ENCODE data around the gene PLEKHA5.

DNA sequence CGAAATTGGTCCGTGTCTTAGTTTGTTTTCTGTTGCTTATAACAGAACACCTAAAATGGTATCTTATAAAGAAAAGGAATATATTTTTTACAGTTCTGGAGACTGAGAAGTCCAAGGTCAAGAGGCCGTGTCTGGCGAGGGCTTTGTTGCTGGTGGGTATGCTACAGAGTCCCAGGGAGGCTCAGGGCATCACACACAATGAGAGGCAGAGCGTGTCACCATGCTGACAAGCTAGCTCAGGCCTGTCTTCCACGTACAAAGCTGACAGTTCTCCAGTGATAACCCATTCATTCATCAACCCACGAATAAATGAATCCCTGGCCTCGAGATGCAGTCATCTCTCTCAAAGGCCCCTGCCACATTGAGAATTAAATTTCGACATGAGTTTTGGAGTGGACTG lies 253.0 kb downstream of the PLEKHA5 start:
- TF ChIP-seq, protein P1, sequence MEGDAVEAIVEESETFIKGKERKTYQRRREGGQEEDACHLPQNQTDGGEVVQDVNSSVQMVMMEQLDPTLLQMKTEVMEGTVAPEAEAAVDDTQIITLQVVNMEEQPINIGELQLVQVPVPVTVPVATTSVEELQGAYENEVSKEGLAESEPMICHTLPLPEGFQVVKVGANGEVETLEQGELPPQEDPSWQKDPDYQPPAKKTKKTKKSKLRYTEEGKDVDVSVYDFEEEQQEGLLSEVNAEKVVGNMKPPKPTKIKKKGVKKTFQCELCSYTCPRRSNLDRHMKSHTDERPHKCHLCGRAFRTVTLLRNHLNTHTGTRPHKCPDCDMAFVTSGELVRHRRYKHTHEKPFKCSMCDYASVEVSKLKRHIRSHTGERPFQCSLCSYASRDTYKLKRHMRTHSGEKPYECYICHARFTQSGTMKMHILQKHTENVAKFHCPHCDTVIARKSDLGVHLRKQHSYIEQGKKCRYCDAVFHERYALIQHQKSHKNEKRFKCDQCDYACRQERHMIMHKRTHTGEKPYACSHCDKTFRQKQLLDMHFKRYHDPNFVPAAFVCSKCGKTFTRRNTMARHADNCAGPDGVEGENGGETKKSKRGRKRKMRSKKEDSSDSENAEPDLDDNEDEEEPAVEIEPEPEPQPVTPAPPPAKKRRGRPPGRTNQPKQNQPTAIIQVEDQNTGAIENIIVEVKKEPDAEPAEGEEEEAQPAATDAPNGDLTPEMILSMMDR (IDR thresholded peaks at IDR 0.05) = no peak
- no peak for TF ChIP-seq POLR2AphosphoS5 (IDR thresholded peaks at IDR 0.05; ENCODE audit: low read depth, low read length)
